Neuronal stem cell (in vitro differentiated cells): ENCODE results near the gene OBSCN.

Experiments
- DNase-seq: peaks from one replicate; pipeline ENCODE4 v3.0.0-alpha.2; 2013; ENCODE audit warnings: low spot score
- H2AFZ ChIP-seq: one replicate; pipeline ENCODE4 v1.6.1; 2013; ENCODE audit warnings: mild to moderate bottlenecking, low read length, inconsistent platforms
- H2AK5ac ChIP-seq: 2 replicates; pipeline ENCODE4 v1.6.1; 2013; ENCODE audit warnings: low read depth, mild to moderate bottlenecking, inconsistent platforms, low read length, moderate library complexity, mixed read lengths
- H2BK120ac ChIP-seq: 2 replicates; pipeline ENCODE4 v1.6.1; 2013; ENCODE audit warnings: low read depth, mild to moderate bottlenecking, inconsistent platforms, low read length, moderate library complexity, mixed read lengths
- H2BK12ac ChIP-seq: one replicate; pipeline ENCODE4 v1.6.1; 2013; ENCODE audit warnings: low read length, inconsistent platforms
- H2BK15ac ChIP-seq: 2 replicates; pipeline ENCODE4 v1.6.1; 2013; ENCODE audit warnings: mild to moderate bottlenecking, low read length, inconsistent platforms, mixed read lengths
- H2BK5ac ChIP-seq: one replicate; pipeline ENCODE4 v1.6.1; 2013; ENCODE audit warnings: inconsistent platforms, mild to moderate bottlenecking, low read length, moderate library complexity
- H3K14ac ChIP-seq: one replicate; pipeline ENCODE4 v1.6.1; 2013; ENCODE audit warnings: low read length, inconsistent platforms
- H3K18ac ChIP-seq: 2 replicates; pipeline ENCODE4 v1.6.1; 2013; ENCODE audit warnings: low read length, inconsistent platforms
- H3K23ac ChIP-seq: 2 replicates; pipeline ENCODE4 v1.6.1; 2013; ENCODE audit warnings: low read depth, mild to moderate bottlenecking, mixed read lengths, low read length, inconsistent platforms; ENCODE audit not compliant: poor library complexity
- H3K27ac ChIP-seq: replicated peaks from 3 replicates; pipeline ENCODE4 v1.5.1; 2013; ENCODE audit warnings: low read length, inconsistent platforms
- H3K27me3 ChIP-seq, 3 experiments: 2 replicates each; pipeline ENCODE4 v1.6.1; 2013; ENCODE audit warnings: low read length in 3 of 3, mild to moderate bottlenecking in 2 of 3, inconsistent platforms in 1 of 3, low read depth in 1 of 3, mixed read lengths in 1 of 3, moderate library complexity in 1 of 3; ENCODE audit not compliant: control insufficient read depth in 3 of 3, insufficient read depth in 3 of 3
- H3K36me3 ChIP-seq, 2 donors: replicated peaks in 1 of 2; 2 replicates each; pipeline ENCODE4 v1.6.1; 2013; ENCODE audit warnings: low read length in 2 of 2; ENCODE audit not compliant: control insufficient read depth in 2 of 2, insufficient read depth in 2 of 2
- H3K4ac ChIP-seq: 2 replicates; pipeline ENCODE4 v1.6.1; 2013; ENCODE audit warnings: inconsistent platforms, mild to moderate bottlenecking, low read length, moderate library complexity
- H3K4me1 ChIP-seq, 2 donors: 1 replicate in 1 of 2; 2 replicates in 1 of 2; pipeline ENCODE4 v1.6.1; 2013; ENCODE audit warnings: low read length in 2 of 2, low read depth in 1 of 2; ENCODE audit not compliant: control insufficient read depth in 2 of 2, insufficient read depth in 1 of 2
- H3K4me2 ChIP-seq: one replicate; pipeline ENCODE4 v1.6.1; 2013; ENCODE audit warnings: mild to moderate bottlenecking, low read length, inconsistent platforms; ENCODE audit not compliant: insufficient read depth, poor library complexity, severe bottlenecking
- H3K4me3 ChIP-seq, 2 donors: 2 replicates each; pipeline ENCODE4 v1.5.1; 2013; ENCODE audit warnings: low read length in 2 of 2, mild to moderate bottlenecking in 2 of 2, inconsistent platforms in 1 of 2, moderate library complexity in 1 of 2
- H3K79me1 ChIP-seq: one replicate; pipeline ENCODE4 v1.6.1; 2013; ENCODE audit warnings: low read depth, mild to moderate bottlenecking, inconsistent platforms, low read length, moderate library complexity
- H3K9ac ChIP-seq: one replicate; pipeline ENCODE4 v1.6.1; 2013; ENCODE audit warnings: mild to moderate bottlenecking, low read depth, low read length, inconsistent platforms; ENCODE audit not compliant: poor library complexity
- H3K9me3 ChIP-seq, 2 donors: replicated peaks in 1 of 2; 2 replicates each; pipeline versions ENCODE3 to v1.6.1; 2013; ENCODE audit warnings: low read length in 2 of 2, mild to moderate bottlenecking in 2 of 2, inconsistent platforms in 1 of 2, low read depth in 1 of 2, mixed read lengths in 1 of 2, moderate library complexity in 1 of 2; ENCODE audit not compliant: control insufficient read depth in 2 of 2, insufficient read depth in 1 of 2
- H4K8ac ChIP-seq: one replicate; pipeline ENCODE4 v1.6.1; 2013; ENCODE audit warnings: low read depth, mild to moderate bottlenecking, inconsistent platforms, low read length, moderate library complexity
- H4K91ac ChIP-seq: one replicate; pipeline ENCODE4 v1.6.1; 2013; ENCODE audit warnings: low read length, low read depth, mild to moderate bottlenecking, inconsistent platforms; ENCODE audit not compliant: poor library complexity
- WGBS, 2 donors: extraction: QIAGEN DNeasy Blood & Tissue Kit; methylation state at CpG; one replicate each; pipeline ENCODE4 v1.1.7; 2013; ENCODE audit warnings: missing lambda C conversion rate in 2 of 2, mixed read lengths in 1 of 2; ENCODE audit not compliant: insufficient read length in 2 of 2, insufficient replicate concordance in 1 of 2; ENCODE audit errors: extremely low coverage in 2 of 2; 5-methylcytosine and 5-hydroxymethylcytosine counted together

Gene OBSCN

DNA sequence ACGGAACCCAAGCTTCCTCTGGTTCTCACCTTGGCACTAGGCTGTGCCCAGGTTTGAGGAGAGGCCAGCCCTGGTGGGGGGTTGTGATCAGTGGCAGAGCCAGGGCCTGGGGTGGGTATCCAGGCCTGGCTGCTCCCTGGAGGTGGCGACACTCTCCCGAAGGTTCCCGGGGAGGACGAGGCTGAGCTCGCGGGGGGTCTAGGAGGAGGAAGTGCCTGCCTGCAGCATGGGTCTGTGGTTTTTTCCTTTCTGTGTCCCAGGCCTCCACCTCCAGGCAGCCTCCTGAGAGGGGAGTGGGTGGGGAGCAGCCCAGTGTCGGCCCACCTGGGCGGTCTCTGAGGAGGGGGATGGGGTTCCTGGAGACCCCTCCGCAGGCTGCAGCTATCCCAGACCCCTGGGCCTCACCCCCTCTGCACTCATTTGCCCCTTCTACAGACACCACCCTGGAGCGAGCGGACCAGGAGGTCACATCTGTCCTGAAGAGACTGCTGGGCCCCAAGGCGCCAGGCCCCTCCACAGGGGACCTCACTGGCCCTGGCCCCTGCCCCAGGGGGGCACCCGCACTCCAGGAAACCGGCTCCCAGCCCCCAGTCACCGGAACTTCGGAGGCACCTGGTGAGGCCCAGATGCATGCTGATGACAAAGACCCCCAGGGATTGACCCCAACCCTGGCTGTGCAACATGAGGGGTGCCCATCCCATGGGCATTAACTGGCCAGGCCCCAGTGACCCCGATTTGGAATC, 154.5 kb downstream of the OBSCN start:
- H3K4me3 ChIP-seq: no peak overlapping the region
- peaks cover 0 to 3% (median 0%) of the 10 kb centered on the region in 3 experiments for H3K27me3 ChIP-seq
- no peak overlapping the region for H2BK120ac ChIP-seq
- no peak overlapping the region for H3K27ac ChIP-seq
- peak overlapping the region; percentile 64 for H3K18ac ChIP-seq
- H2BK12ac ChIP-seq: no peak overlapping the region
- H4K91ac ChIP-seq: no peak overlapping the region
- no peak overlapping the region for H4K8ac ChIP-seq
- peak overlapping the region; percentile 80 for H3K23ac ChIP-seq
- H2BK5ac ChIP-seq: no peak overlapping the region
- H3K79me1 ChIP-seq: peaks cover 4% of the 10 kb centered on the region
- H2BK15ac ChIP-seq: no peak overlapping the region
- H3K9ac ChIP-seq: no peak overlapping the region
- peaks cover 0 to 9% of the 10 kb centered on the region in 2 donors for H3K9me3 ChIP-seq
- H3K4me1 ChIP-seq: peaks cover 0 to 2% of the 10 kb centered on the region in 2 donors
- H2AFZ ChIP-seq: no peak overlapping the region
- no CpG with 5 or more reads among the region's 18 CpGs for WGBS, 2 donors
- no peak overlapping the region for H3K4ac ChIP-seq
- H3K4me2 ChIP-seq: no peak overlapping the region
- no peak overlapping the region for H3K14ac ChIP-seq
- H2AK5ac ChIP-seq: peak overlapping the region; percentile 70
- no peaks in the 10 kb centered on the region for H3K36me3 ChIP-seq
- DNase-seq: no peak

DNA sequence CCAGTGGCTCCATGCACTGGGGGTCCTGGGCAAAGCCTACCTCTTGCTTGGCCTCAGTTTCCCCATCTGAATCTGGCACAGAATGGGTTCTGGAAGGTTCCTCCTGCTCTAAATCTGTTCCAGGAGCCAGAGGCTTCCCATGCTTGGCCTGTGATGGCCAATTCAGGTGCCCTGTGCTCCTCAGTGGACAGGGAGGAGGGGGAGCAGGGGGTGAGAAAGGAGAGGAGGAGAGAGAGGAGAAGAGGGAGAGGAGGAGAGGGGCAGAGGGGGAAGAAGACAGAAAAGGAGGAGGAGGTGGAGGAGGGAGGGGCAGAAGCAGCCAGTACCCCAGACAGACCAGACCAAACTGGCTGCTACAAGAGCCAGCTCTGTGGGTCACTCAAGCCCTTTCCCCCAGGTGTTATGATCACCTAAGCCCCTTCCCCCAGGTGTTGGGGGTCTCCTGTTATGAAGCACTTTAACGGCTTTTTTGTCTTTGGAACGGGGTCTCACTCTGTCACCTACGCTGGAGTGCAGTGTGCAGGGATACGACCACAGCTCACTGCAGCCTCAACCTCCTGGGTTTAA, 155.1 kb downstream of the OBSCN start:
- no peak for DNase-seq
- Histone ChIP-seq H2BK15ac (no peak overlapping the region), H3K36me3 (no peaks in the 10 kb centered on the region), H3K4me1 (peaks cover 0 to 2% of the 10 kb centered on the region in 2 donors), H3K4me3 (no peak overlapping the region), H3K14ac (no peak overlapping the region), H3K4ac (no peak overlapping the region), H2AK5ac (no peak overlapping the region), H3K4me2 (no peak overlapping the region), H2AFZ (no peak overlapping the region), H3K27ac (no peak overlapping the region), H3K23ac (no peak overlapping the region), H4K8ac (no peak overlapping the region), H3K79me1 (peaks cover 4% of the 10 kb centered on the region), H3K27me3 (peaks cover 0 to 3% (median 0%) of the 10 kb centered on the region in 3 experiments), H3K9ac (peak overlapping the region; percentile 44), H3K18ac (peak overlapping the region; percentile 64), H2BK12ac (no peak overlapping the region), H3K9me3 (peaks cover 0 to 8% of the 10 kb centered on the region in 2 donors), H2BK5ac (peak overlapping the region; percentile 39), H4K91ac (no peak overlapping the region), H2BK120ac (no peak overlapping the region)
- no CpG with 5 or more reads among the region's 4 CpGs for WGBS, 2 donors

DNA sequence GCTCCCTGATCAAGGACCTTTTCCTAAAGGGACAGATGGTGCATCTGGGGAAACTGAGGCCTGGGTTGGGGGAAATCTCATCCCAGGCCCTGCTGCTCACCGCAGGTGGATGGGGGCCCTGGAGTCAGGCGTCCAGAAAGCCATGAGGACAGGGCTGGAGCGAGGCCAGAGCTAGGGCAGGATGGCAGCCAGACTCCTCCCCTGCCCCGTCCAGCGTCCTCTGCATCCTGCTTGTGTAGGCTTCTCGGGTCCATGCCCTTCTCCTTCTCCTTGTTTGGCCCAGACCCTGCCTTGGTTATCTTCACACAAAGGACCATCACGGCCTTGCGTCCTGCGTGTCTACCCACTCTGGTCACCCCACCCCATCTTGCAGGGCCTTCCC, 155.8 kb downstream of the OBSCN start:
- WGBS, 2 donors: no CpG with 5 or more reads among the region's 9 CpGs
- peaks cover 4% of the 10 kb centered on the region for H3K79me1 ChIP-seq
- DNase-seq: no peak
- H3K4me3 ChIP-seq: no peak overlapping the region
- no peak overlapping the region for H2BK120ac ChIP-seq
- H3K9ac ChIP-seq: no peak overlapping the region
- H2BK5ac ChIP-seq: no peak overlapping the region
- peaks cover 0 to 2% of the 10 kb centered on the region in 2 donors for H3K4me1 ChIP-seq
- H3K27ac ChIP-seq: no peak overlapping the region
- no peak overlapping the region for H4K8ac ChIP-seq
- no peaks in the 10 kb centered on the region for H3K36me3 ChIP-seq
- H3K27me3 ChIP-seq: peaks cover 0 to 5% (median 0%) of the 10 kb centered on the region in 3 experiments
- peak overlapping the region; percentile 86 for H2AK5ac ChIP-seq
- peak overlapping the region; percentile 71 for H3K14ac ChIP-seq
- no peak overlapping the region for H2AFZ ChIP-seq
- H3K18ac ChIP-seq: no peak overlapping the region
- no peak overlapping the region for H3K4me2 ChIP-seq
- no peak overlapping the region for H4K91ac ChIP-seq
- H3K4ac ChIP-seq: no peak overlapping the region
- no peak overlapping the region for H2BK15ac ChIP-seq
- H3K23ac ChIP-seq: peak overlapping the region; percentile 85
- H3K9me3 ChIP-seq: peaks cover 0 to 2% of the 10 kb centered on the region in 2 donors
- no peak overlapping the region for H2BK12ac ChIP-seq

DNA sequence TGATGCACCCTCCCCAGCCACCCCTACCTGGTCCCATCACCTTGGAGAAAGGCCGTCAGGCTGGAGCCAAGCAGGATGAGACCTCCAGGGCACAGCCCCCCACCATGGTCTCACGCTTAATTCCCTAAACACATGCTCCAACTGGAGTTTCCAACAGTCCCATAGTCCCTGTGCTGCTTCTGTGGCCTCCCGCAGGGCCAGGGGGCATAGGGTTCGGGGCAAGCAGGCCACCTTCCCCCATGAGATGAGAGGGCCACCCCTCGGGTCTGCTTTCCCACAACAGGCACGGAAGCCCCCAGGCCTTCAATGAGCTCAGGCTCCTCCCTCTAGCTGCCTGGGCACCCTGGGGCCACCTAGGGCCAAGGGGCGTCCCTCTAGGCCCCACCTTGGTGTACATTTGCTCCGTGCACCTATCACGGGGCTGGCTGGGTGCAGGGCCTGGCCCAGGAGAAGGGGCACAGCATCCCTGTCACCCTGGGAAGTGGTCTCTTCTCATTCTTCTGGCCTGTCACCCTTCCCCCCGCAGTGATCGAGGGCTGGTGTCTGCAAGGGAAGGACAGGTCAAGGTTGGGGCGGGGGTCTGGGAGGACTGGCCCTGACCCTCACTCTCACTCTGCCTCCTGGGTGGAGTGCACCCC, 156.3 kb downstream of the OBSCN start:
- DNase-seq: no peak
- H3K4me2 ChIP-seq: no peak overlapping the region
- no CpG with 5 or more reads among the region's 12 CpGs for WGBS, 2 donors
- H2AK5ac ChIP-seq: peak overlapping the region; percentile 86
- H3K4me1 ChIP-seq: peaks cover 0 to 2% of the 10 kb centered on the region in 2 donors
- H2AFZ ChIP-seq: no peak overlapping the region
- H3K14ac ChIP-seq: peak overlapping the region; percentile 71
- peak overlapping the region; percentile 57 for H3K18ac ChIP-seq
- H3K36me3 ChIP-seq: no peaks in the 10 kb centered on the region
- H3K4ac ChIP-seq: peak overlapping the region; percentile 37
- peaks cover 0 to 6% (median 0%) of the 10 kb centered on the region in 3 experiments for H3K27me3 ChIP-seq
- no peak overlapping the region for H3K27ac ChIP-seq
- no peak overlapping the region for H4K8ac ChIP-seq
- H3K4me3 ChIP-seq: no peak overlapping the region
- H4K91ac ChIP-seq: no peak overlapping the region
- H3K23ac ChIP-seq: peak overlapping the region; percentile 85
- H2BK15ac ChIP-seq: no peak overlapping the region
- H3K9me3 ChIP-seq: no peaks in the 10 kb centered on the region
- H3K79me1 ChIP-seq: peaks cover 4% of the 10 kb centered on the region
- no peak overlapping the region for H2BK120ac ChIP-seq
- no peak overlapping the region for H3K9ac ChIP-seq
- H2BK5ac ChIP-seq: peak overlapping the region; percentile 24
- H2BK12ac ChIP-seq: no peak overlapping the region
